Inflammatory macrophage treated with lipopolysaccharide for 1 hour (primary cell): ENCODE measurements around the gene MAGI1.
A peak's percentile ranks its signal among the peaks of the same experiment; 100 is the strongest.

ENCODE experiments used
- DNase-seq, 2 donors: peaks; one replicate each; pipeline ENCODE4 v3.0.0-alpha.2; 2020 to 2022

MAGI1 gene

GRCh38 chr3:65439641-65440284, 599.0 kb downstream of the MAGI1 start:
- no peak for DNase-seq

DNA sequence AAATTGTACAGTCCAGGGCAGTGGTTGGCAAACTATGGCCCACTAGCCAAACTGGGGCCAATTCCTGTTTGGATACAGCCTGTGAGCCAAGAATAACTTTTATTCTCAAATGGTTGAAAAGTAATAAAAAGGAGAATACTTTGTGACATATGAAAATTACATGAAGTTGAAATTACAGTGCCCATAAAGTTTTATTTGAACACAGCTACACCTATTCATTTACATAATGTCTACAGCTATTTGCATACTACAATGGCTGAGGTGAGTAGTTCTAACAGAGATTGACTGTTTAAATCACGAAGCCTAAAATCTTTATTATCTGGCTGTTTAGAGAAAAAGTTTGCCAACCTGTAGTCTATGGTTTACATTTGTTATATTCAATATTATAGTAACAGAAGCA, 600.1 kb downstream of the MAGI1 start:
- DNase-seq: no peak

DNA sequence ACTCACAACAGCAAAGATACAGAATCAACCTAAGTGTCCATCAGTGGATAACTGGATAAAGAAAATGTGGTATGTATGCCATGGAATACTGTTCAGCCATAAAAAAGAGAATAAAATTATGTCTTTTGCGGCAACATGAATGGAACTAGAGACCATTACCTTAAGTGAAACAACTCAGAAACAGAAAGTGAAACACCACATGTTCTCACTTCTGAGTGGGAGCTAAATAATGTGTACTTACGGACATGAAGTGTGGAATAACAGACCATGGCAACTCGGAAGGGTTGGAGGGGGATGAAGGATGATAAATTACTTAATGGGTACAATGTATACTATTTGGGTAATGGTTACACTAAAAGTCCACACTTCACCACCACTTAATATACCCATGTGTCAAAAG, 600.6 kb downstream of the MAGI1 start:
- DNase-seq: no peak

- DNase-seq: no peak
Measured at GRCh38 chr3:65436580-65436979, 602.1 kb downstream of the MAGI1 start.

GRCh38 chr3:65433480-65433879, 605.2 kb downstream of the MAGI1 start:
- no peak for DNase-seq

DNA sequence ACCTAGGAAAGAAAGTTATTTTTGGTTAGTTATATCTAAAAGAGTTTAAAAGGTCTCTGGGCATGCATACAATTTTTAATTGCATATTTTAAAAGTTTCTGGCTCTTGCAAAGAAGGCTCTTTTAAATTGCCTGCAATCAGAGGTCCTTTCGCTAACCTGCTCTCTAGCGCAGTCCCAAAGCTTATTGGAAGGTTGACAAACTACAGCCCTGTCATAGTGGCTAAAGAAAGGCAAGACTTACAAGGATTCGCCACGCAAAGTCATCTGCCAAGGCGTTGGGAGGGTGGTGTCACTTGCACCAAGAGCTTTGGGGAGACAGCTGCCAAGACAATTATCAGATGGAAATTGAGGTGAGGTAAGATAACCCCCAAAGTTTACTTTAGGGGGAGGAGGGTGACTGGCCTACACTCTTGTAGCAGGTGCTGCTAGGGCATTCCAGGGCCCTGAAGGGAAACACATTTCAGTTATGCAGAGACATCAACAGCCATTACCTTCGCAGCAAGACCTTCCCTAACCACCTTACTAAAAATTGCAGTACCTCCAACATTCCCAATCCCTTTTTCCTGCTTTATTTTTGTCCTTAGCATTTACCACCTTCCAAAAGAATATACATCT, 606.2 kb downstream of the MAGI1 start:
- no peak for DNase-seq

DNA sequence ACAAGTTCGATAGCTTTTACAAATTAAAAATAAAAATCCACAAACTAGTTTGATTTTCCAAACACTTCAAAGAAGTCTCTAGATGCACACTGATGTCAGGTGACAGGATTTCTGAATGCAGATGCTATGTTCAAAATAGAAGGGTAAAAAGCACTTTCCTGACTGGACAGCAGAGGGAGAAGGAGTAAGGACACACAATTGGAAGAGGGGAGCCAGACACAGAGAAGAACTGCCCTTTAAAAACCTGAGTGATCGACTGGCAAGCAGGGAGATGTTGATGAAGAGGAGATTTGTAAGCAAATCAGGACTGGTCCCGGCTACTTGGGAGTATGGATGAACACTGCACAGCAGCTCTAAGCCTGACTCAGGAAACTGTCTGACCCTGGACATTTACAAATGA, 612.8 kb downstream of the MAGI1 start:
- no peak for DNase-seq

DNA sequence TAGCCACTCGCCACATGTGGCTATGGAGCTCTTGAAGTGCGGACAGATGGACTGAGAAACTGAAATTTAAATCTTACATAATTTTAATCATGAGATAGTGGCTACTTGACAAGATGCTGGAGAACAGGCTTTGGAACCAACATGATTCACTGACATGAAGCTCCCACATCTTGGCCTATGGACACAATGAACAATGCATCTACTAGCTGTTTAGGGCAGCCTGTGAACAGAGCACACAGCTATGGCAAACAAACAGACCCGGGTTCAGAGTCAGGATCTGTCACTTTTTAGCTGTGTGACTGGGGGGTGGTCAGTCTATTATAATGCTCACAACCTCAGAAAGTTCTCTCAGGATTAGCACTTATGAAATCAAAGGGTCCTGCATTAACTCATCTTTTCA, 616.6 kb downstream of the MAGI1 start:
- no peak for DNase-seq

DNA sequence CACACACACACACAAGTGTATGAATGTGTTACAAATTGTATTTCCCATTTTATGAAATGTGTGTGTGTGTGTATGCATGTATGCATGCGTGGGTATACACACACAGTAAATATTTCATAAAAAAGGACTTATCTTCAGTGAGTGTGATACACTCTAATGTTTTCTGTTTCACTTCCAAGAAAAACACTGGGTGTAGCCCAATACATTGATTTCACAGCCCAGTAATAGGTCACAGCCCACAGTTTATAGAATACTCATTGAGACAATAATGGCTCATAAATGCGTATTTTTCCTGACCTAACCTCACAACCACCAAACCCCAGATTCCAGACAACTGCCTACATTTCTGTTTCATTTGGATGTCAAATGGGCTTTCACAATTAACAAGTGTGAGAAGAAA, 619.5 kb downstream of the MAGI1 start:
- no peak for DNase-seq

DNA sequence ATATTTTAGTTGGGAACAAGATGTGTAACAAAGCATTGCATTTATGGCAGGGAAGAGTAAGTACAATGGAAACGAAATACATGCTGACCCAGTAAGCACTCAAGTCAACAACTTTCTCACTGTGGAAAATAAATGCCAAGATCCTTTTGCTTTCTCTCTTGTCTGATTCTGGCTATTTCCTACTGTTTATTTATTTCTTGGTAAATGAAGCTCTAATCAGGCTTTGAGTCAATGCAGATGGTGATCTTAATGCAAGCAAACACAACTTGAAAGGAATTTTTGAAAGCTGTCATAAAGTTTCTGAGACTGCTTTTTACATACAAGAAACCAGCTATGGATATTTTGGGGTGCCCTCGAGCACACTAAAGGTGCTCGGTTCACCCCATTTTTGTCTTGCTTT, 624.8 kb downstream of the MAGI1 start:
- no peak for DNase-seq

DNA sequence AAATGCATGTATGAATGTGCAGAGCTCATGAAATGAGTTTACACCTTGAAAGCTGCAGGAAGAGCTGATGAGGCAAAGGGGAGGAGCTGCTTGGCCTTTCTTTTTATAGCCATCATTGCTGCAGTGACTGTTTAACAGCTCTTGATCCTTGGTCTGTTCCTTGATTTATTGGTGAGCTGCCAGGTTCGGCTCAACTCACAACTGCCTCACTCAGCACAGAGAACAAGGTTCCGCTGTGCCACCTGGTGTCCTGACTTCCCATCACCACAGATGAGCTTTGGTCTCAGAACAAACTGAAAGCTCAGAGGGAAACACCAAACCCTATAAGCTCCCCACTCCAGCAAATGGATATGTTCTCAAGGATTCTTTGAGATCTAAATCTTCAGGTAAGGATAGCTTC, 626.1 kb downstream of the MAGI1 start:
- no peak for DNase-seq

GRCh38 chr3:65411367-65411766, 627.4 kb downstream of the MAGI1 start:
- no peak for DNase-seq

DNA sequence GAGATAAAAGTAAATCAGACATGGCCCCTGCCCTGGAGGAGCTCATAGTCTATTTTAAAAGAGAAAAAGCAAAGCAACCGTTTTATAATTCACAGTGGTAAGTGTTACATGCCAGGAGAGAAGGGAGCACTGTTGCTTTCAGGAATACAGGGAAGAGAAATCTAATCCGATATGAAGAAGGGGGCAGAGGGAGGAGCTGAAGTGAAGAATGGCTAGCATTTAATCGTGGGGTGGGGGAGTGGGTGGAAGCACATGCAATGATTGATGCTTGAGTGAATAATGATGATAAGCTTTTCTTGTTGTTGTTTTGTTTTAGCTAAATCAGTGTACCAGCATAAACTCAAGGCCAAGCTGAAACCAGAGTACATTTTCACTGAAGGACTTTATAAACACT, 629.5 kb downstream of the MAGI1 start:
- DNase-seq: no peak

DNA sequence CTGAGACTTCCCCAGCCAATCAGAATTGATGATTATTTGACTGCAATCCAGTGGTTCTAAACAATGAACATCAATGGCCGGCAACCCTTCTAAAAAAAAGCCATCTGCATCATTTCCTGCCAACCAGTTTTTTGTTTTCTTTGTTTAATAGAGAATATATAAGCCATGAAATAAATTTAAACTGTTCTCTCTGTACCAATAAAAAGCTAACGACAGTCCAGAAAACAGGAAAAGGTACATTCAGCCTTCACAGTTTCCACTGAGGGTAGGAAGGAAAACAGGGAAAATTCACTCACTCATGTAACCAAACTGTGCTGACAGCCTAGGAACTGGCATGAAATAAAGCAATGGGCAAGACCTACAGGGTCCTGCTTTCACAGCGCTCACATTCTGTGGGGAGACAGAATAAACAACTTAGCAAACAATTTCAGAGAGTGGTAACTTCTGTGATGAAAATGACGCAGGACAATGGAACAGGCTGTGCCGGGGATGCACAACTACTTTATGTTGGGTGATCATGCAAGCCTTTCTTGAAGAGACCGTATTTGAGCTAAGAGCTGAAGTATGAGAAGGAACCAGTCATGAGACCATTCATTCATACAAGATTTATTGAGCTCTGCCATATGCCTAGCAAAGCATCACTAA, 630.1 kb downstream of the MAGI1 start:
- no peak for DNase-seq

- DNase-seq: peak in 1 of 2 donors; percentile 2
Measured at GRCh38 chr3:65406470-65406869, 632.2 kb downstream of the MAGI1 start.

DNA sequence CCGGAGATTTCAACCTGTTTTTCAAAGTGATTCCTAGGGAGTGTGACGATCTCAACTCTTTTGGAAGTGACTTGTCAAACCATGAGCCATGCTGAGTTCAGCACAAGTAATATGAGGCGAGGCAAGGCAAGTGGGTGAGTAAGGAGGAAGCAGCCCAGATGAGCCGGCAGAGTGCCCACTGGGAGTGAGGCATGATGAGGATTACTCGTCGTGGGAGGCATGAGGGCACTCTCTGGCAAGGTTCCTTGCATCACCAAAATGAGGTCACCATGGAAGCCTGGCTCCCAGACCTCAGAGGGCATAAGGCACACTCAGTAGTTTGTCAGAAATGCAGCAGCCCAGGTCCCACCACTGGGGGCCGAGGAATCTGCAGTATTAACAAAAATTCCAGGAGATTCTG, 636.1 kb downstream of the MAGI1 start:
- DNase-seq: peak; percentile 10 to 44

GRCh38 chr3:65401359-65402305, 637.1 kb downstream of the MAGI1 start:
- DNase-seq: no peak

DNA sequence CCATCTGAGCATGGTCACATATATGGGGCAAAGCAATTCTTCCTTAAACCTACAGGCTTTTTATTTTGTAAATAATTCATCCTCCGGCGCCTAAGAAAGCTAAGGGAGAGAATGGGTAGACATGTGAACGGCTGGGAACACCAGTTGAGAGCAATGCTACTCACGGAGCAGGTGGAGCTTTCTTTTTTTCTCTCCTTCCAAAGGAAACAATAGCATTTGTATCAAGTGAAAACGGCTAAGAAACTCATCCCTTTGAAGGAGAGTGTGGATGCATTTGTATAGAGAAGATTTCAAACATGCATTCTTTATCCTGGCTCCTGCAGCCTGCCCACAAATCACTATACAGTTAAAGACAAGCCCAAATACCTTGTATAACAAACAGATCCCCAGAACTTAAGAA, 637.8 kb downstream of the MAGI1 start:
- no peak for DNase-seq

DNA sequence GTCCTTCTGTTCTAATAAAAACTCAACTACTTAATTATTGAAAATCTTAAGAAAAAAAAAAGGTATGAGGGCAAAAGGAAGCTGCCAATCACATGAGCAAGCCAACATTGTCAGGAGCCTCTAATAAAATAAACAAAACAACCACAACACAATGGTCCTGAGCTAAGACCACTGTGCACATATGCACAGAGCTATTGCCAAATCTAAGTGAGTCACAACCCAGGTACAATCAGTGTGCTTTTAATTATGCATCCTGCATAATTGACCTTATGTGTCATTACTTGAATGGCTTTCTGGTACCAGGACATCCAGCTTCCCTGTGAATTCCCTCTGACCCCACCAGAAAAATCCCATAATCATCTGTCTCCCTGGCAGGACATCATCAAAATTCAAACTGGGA, 639.8 kb downstream of the MAGI1 start:
- DNase-seq: no peak

- no peak for DNase-seq
Measured at GRCh38 chr3:65396078-65396477, 642.6 kb downstream of the MAGI1 start.

- no peak for DNase-seq
Measured at GRCh38 chr3:65391068-65391467, 647.6 kb downstream of the MAGI1 start.

- DNase-seq: no peak
Measured at GRCh38 chr3:65385805-65386204, 652.9 kb downstream of the MAGI1 start.

- no peak for DNase-seq
Measured at GRCh38 chr3:65381496-65382010, 657.2 kb downstream of the MAGI1 start.
